WERI-Rb-1 (cell line): Measurements from ENCODE around the gene SEZ6L.

Source experiments
- DNase-seq: peaks from one replicate; pipeline ENCODE4 v3.0.0-alpha.2; 2020
- H3K27ac ChIP-seq: fragments of 250-450 bp; sonication (Bioruptor Pico); 2 replicates; pipeline ENCODE4 v1.5.1; 2020; ENCODE audit warnings: mild to moderate bottlenecking, moderate library complexity
- H3K27me3 ChIP-seq: fragments of 250-450 bp; sonication (Bioruptor Pico); 2 replicates; pipeline ENCODE4 v1.5.1; 2021; ENCODE audit warnings: mild to moderate bottlenecking, low read depth, moderate library complexity; ENCODE audit not compliant: insufficient read depth, severe bottlenecking
- H3K36me3 ChIP-seq: fragments of 250-450 bp; sonication (Bioruptor Pico); 2 replicates; pipeline ENCODE4 v1.5.1; 2020; ENCODE audit warnings: mild to moderate bottlenecking, moderate library complexity
- H3K4me3 ChIP-seq: 2 replicates; pipeline ENCODE4 v1.5.1; 2011; ENCODE audit warnings: low read depth, mild to moderate bottlenecking, control low read depth, low read length
- H3K9me3 ChIP-seq: fragments of 250-450 bp; sonication (Bioruptor Pico); 2 replicates; pipeline ENCODE4 v1.5.1; 2021; ENCODE audit warnings: mild to moderate bottlenecking, moderate library complexity; ENCODE audit not compliant: severe bottlenecking
- TF ChIP-seq, protein P1 (sequence below): IDR thresholded peaks from 2 replicates; pipeline ENCODE4 v1.5.1; 2011; ENCODE audit warnings: low read depth, mild to moderate bottlenecking, control low read depth, inconsistent platforms, low read length

The SEZ6L gene

DNA sequence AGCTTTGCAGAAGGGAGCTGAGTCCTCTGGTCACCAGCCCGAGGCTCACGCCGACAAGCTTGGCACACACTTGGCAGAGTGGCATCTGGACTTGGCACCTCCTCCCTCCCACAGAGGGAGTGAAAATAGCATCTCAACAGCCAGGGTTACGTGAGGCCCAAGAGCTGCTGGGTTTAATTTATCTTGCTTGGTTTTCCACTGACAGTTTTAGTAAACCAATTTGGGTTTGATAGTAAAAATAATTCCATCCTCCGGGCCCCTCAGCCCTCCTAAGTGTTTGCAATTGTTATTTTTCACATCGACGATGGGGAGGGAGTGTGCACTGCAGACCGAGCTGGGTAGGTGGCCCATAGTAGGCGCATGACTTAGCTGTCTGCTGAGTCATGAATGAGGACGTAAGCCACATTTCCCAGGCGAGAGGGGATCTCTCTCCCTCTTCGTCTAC lies 152.2 kb downstream of the SEZ6L start:
- Histone ChIP-seq H3K4me3 (no peak overlapping the region), H3K27me3 (peaks cover 12% of the 10 kb centered on the region), H3K9me3 (no peaks in the 10 kb centered on the region), H3K36me3 (no peaks in the 10 kb centered on the region), H3K27ac (no peak overlapping the region)
- DNase-seq: no peak
- TF ChIP-seq, protein P1, sequence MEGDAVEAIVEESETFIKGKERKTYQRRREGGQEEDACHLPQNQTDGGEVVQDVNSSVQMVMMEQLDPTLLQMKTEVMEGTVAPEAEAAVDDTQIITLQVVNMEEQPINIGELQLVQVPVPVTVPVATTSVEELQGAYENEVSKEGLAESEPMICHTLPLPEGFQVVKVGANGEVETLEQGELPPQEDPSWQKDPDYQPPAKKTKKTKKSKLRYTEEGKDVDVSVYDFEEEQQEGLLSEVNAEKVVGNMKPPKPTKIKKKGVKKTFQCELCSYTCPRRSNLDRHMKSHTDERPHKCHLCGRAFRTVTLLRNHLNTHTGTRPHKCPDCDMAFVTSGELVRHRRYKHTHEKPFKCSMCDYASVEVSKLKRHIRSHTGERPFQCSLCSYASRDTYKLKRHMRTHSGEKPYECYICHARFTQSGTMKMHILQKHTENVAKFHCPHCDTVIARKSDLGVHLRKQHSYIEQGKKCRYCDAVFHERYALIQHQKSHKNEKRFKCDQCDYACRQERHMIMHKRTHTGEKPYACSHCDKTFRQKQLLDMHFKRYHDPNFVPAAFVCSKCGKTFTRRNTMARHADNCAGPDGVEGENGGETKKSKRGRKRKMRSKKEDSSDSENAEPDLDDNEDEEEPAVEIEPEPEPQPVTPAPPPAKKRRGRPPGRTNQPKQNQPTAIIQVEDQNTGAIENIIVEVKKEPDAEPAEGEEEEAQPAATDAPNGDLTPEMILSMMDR: no peak

DNA sequence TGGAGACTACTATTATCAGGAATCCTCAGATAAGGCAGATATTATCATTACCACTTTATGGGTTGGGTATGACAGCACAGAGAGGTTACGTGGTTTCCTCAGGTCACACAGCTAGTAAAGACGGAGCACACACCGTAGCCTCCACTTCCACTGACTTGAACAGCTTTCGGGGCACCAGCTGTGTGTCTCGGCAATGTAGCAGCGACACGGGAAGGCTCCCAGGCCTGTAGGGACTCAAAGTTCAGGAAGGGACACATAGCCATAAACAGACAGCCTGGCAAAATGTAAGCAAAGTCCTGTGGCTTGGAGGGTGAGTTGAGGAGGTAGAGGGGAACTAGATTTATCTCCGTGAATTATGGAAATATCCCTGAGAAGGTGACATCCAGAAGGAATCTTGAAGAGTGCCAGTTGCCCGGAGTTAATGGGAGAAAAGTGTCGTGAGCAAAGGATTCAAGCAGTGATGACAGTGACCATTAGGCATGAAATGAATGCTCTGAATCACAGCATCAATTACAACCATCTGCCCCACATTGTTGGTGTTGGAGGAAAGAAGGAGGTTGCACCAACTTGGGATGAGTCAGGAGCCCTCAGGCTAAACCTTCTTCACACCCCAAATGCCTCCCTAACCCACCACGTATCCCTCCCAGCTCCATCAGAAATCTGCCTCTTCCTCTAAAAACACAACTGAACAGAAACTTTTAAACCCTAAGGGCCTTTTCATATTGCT lies 153.1 kb downstream of the SEZ6L start:
- H3K27me3 ChIP-seq: peaks cover 12% of the 10 kb centered on the region
- no peaks in the 10 kb centered on the region for H3K36me3 ChIP-seq
- H3K4me3 ChIP-seq: no peak overlapping the region
- DNase-seq: no peak
- TF ChIP-seq, protein P1: no peak
- no peaks in the 10 kb centered on the region for H3K9me3 ChIP-seq
- no peak overlapping the region for H3K27ac ChIP-seq

DNA sequence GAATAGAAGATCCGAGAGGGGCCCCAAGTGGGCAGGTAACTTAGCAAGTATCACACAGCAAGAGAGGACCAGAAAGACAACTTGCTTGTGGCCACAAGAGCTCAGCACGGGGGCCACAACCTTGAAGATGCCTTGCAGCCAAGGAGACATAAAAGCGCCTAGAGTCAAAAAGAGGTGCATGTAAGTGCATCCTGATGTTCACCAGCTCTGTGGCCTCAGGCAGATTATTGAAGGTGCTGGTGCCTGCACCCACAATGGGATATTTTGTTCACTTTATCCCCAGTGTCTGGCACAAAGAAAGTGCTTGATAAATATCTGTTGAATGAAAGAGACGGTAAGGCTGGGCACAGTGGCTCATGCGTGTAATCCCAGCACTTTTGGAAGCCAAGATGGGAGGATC lies 153.8 kb downstream of the SEZ6L start:
- Histone ChIP-seq H3K27me3 (peaks cover 12% of the 10 kb centered on the region), H3K9me3 (no peaks in the 10 kb centered on the region), H3K4me3 (no peak overlapping the region), H3K36me3 (no peaks in the 10 kb centered on the region), H3K27ac (no peak overlapping the region)
- no peak for DNase-seq
- TF ChIP-seq, protein P1: no peak

DNA sequence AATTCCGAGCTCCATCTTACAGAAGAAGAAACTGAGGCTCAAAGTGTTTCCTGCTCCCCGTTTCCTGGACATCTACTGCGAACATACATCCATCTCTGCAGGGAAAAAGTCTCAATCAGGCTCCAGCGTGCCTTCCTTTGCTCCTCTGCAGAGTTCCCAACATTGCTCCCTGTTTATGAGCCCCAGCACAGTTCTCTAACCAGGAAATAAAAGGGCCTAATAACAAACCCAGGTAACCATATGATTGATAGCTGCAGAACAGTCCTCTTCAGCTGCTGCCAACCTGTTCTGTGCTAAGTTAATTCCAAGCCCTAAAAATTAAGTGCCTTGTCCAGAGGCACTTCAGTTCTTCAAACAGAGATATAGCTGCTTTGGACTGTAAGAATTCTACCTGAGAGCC lies 154.9 kb downstream of the SEZ6L start:
- TF ChIP-seq, protein P1: no peak
- DNase-seq: no peak
- no peak overlapping the region for H3K27ac ChIP-seq
- no peaks in the 10 kb centered on the region for H3K36me3 ChIP-seq
- peaks cover 6% of the 10 kb centered on the region for H3K27me3 ChIP-seq
- no peaks in the 10 kb centered on the region for H3K9me3 ChIP-seq
- no peak overlapping the region for H3K4me3 ChIP-seq

DNA sequence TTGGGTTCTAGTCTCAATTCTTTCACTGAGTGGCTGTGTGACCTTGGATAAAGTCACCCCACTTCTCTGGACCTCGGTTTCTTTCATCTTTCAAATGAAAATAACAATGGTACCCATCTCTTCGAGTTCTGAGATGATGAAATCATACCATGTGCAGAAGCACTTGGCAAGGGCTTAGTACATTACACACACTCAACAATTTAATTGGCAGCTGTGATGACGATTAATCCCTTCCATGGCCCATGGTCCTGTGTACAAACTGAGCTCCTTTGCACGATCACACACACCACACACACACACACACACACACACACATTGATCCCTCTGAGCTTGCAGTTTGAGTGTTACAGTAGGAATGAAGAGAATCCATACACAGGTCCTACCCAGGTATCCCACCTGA lies 156.4 kb downstream of the SEZ6L start:
- TF ChIP-seq, protein P1: no peak
- Histone ChIP-seq H3K27ac (no peak overlapping the region), H3K36me3 (no peaks in the 10 kb centered on the region), H3K9me3 (no peaks in the 10 kb centered on the region), H3K4me3 (no peak overlapping the region), H3K27me3 (peaks cover 4% of the 10 kb centered on the region)
- DNase-seq: no peak

DNA sequence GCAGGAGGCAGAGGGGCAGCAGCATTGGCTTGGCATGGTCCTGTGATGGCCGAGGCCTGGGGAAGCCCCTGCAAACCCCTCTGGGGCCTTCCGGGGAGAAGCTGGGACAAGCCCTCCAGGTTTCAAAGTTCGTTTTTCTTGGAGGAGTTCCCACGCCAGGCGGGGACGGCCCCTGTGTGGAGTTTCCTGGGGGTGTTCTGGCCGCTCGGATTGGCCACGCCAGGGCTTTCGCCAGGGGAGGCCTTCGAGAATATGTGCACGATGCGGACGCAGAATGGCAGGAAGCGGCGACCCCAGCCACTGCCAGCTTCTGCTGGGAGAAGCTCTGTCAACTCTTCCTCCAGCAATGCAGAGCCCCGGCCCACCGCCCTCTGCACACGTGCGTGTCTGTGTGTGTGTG lies 157.5 kb downstream of the SEZ6L start:
- TF ChIP-seq, protein P1: no peak
- Histone ChIP-seq H3K36me3 (no peaks in the 10 kb centered on the region), H3K27me3 (peaks cover 4% of the 10 kb centered on the region), H3K9me3 (no peaks in the 10 kb centered on the region), H3K4me3 (no peak overlapping the region), H3K27ac (no peak overlapping the region)
- DNase-seq: no peak
